DND-41 (cell line): ENCODE measurements around the gene MDH1.

Experiments
- CTCF ChIP-seq: IDR thresholded peaks from 2 replicates; pipeline ENCODE4 v1.5.1; 2012; ENCODE audit warnings: borderline replicate concordance, low read length, moderate library complexity, mild to moderate bottlenecking; ENCODE audit not compliant: poor library complexity, severe bottlenecking; ENCODE audit errors: extremely low read depth
- EZH2 ChIP-seq: IDR thresholded peaks from 3 replicates; pipeline ENCODE4 v1.6.1; 2012; ENCODE audit warnings: borderline replicate concordance, low read depth, mild to moderate bottlenecking, moderate library complexity, low read length, inconsistent platforms; ENCODE audit not compliant: severe bottlenecking

DNA sequence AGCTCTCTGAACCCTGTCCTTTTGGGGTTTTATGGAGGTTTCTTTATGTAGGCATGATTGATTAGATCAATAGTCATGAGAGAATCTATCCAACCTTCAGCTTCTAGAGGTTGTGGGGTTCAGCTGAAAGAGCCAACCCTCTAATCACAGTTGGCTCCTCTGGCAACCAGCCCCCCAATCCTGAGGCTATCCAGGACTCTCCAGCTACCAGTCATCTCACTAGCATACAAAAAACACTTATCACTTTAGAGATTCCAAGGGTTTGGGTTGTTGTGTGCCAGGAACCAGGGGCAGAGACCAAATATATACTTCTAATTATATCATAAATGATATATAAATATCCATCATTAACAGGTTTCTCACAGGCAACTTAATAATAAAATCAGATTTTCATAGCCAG is 12.2 kb upstream of the MDH1 start:
- no peak for TF ChIP-seq CTCF
- TF ChIP-seq EZH2 = no peak
